Measurements from ENCODE around the gene VASP.

- TF ChIP-seq, protein P1, sequence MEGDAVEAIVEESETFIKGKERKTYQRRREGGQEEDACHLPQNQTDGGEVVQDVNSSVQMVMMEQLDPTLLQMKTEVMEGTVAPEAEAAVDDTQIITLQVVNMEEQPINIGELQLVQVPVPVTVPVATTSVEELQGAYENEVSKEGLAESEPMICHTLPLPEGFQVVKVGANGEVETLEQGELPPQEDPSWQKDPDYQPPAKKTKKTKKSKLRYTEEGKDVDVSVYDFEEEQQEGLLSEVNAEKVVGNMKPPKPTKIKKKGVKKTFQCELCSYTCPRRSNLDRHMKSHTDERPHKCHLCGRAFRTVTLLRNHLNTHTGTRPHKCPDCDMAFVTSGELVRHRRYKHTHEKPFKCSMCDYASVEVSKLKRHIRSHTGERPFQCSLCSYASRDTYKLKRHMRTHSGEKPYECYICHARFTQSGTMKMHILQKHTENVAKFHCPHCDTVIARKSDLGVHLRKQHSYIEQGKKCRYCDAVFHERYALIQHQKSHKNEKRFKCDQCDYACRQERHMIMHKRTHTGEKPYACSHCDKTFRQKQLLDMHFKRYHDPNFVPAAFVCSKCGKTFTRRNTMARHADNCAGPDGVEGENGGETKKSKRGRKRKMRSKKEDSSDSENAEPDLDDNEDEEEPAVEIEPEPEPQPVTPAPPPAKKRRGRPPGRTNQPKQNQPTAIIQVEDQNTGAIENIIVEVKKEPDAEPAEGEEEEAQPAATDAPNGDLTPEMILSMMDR (IDR thresholded peaks at IDR 0.05) = no peak
- TF ChIP-seq ZNF232 (CRISPR knock-in tag; IDR thresholded peaks at IDR 0.05) (no peak), CDX4 (CRISPR knock-in tag; IDR thresholded peaks at IDR 0.05; ENCODE audit: borderline replicate concordance) (no peak), CREB1 (CRISPR knock-in tag; IDR thresholded peaks at IDR 0.05) (no peak), USF1 (CRISPR knock-in tag; IDR thresholded peaks at IDR 0.05) (no peak), SP1 (CRISPR knock-in tag; conservative IDR thresholded peaks at IDR 0.05) (no peak), NR1H2 (CRISPR knock-in tag; IDR thresholded peaks at IDR 0.05) (no peak), ZNF138 (CRISPR knock-in tag; conservative IDR thresholded peaks at IDR 0.05) (no peak), ATF1 (CRISPR knock-in tag; IDR thresholded peaks at IDR 0.05) (no peak)
- TF ChIP-seq, protein P2, sequence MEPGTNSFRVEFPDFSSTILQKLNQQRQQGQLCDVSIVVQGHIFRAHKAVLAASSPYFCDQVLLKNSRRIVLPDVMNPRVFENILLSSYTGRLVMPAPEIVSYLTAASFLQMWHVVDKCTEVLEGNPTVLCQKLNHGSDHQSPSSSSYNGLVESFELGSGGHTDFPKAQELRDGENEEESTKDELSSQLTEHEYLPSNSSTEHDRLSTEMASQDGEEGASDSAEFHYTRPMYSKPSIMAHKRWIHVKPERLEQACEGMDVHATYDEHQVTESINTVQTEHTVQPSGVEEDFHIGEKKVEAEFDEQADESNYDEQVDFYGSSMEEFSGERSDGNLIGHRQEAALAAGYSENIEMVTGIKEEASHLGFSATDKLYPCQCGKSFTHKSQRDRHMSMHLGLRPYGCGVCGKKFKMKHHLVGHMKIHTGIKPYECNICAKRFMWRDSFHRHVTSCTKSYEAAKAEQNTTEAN (CRISPR knock-in tag; IDR thresholded peaks at IDR 0.05) = no peak
- TF ChIP-seq, protein P3, sequence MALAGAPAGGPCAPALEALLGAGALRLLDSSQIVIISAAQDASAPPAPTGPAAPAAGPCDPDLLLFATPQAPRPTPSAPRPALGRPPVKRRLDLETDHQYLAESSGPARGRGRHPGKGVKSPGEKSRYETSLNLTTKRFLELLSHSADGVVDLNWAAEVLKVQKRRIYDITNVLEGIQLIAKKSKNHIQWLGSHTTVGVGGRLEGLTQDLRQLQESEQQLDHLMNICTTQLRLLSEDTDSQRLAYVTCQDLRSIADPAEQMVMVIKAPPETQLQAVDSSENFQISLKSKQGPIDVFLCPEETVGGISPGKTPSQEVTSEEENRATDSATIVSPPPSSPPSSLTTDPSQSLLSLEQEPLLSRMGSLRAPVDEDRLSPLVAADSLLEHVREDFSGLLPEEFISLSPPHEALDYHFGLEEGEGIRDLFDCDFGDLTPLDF (CRISPR knock-in tag; IDR thresholded peaks at IDR 0.05) = no peak
- TF ChIP-seq, protein P4, sequence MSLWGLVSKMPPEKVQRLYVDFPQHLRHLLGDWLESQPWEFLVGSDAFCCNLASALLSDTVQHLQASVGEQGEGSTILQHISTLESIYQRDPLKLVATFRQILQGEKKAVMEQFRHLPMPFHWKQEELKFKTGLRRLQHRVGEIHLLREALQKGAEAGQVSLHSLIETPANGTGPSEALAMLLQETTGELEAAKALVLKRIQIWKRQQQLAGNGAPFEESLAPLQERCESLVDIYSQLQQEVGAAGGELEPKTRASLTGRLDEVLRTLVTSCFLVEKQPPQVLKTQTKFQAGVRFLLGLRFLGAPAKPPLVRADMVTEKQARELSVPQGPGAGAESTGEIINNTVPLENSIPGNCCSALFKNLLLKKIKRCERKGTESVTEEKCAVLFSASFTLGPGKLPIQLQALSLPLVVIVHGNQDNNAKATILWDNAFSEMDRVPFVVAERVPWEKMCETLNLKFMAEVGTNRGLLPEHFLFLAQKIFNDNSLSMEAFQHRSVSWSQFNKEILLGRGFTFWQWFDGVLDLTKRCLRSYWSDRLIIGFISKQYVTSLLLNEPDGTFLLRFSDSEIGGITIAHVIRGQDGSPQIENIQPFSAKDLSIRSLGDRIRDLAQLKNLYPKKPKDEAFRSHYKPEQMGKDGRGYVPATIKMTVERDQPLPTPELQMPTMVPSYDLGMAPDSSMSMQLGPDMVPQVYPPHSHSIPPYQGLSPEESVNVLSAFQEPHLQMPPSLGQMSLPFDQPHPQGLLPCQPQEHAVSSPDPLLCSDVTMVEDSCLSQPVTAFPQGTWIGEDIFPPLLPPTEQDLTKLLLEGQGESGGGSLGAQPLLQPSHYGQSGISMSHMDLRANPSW (CRISPR knock-in tag; conservative IDR thresholded peaks at IDR 0.05; ENCODE audit: low read depth) = no peak
These were observed 46.2 kb downstream of the VASP start for GRCh38 chr19:45553464-45553863.

Measured in WTC11 (cell line).